HepG2 (cell line): ENCODE measurements around the gene SLCO4A1. TPM values are rescaled to one million over a fixed set of nuclear protein-coding genes. Genes with fewer than 3 reads are reported as not detected.

Source experiments
- ATF7 ChIP-seq, 2 experiments: fragments of 450-650 bp in 1 of 2; sonication (generic) in 1 of 2; formaldehyde crosslinking in 1 of 2; IDR thresholded peaks; 2 replicates each; pipeline versions ENCODE4 v1.4.0 to v1.6.1; 2016 to 2020; ENCODE audit warnings: antibody characterized with exemption in 1 of 2, mild to moderate bottlenecking in 1 of 2, missing genetic modification reagents in 1 of 2
- EEA1 ChIP-seq: sonication (generic); formaldehyde crosslinking; IDR thresholded peaks from 2 replicates; pipeline ENCODE4 v1.5.1; 2020; ENCODE audit warnings: mild to moderate bottlenecking, missing genetic modification reagents, borderline replicate concordance
- ELF3 ChIP-seq: IDR thresholded peaks from 2 replicates; pipeline ENCODE4 v1.6.1; 2016; ENCODE audit warnings: missing genetic modification reagents, missing compliant biosample characterization
- MTA3 ChIP-seq: sonication (generic); formaldehyde crosslinking; IDR thresholded peaks from 2 replicates; pipeline ENCODE4 v1.4.0; 2020; ENCODE audit warnings: missing genetic modification reagents
- MTF2 ChIP-seq: sonication (generic); formaldehyde crosslinking; IDR thresholded peaks from 2 replicates; pipeline ENCODE4 v1.5.0; 2020; ENCODE audit warnings: missing genetic modification reagents, borderline replicate concordance
- SMAD9 ChIP-seq: sonication (generic); formaldehyde crosslinking; IDR thresholded peaks from 2 replicates; pipeline ENCODE4 v1.5.1; 2020; ENCODE audit warnings: mild to moderate bottlenecking, missing genetic modification reagents
- U2AF2 ChIP-seq: fragments of 200-400 bp; formaldehyde crosslinking; IDR thresholded peaks from 2 replicates; pipeline ENCODE4 v1.6.1; 2017; ENCODE audit warnings: low read depth, mild to moderate bottlenecking, low read length
- ZFP36 ChIP-seq: fragments of 150-350 bp; IDR thresholded peaks from 2 replicates; pipeline ENCODE4 v1.6.1; 2018; ENCODE audit warnings: borderline replicate concordance, low read length, low read depth; ENCODE audit not compliant: partially characterized antibody
- ZNF136 ChIP-seq: sonication (generic); formaldehyde crosslinking; IDR thresholded peaks from 2 replicates; pipeline ENCODE4 v1.8.1; 2022; ENCODE audit warnings: low read depth, mild to moderate bottlenecking, moderate library complexity, missing genetic modification reagents
- polyA plus RNA-seq, 8 experiments: library from polyadenylated mRNA; depleted of rRNA in 3 of 8; stranded (reverse) in 7 of 8; unstranded in 1 of 8; fragments of >200 nt; fragmentation: Illumina TruSeq in 4 of 8; extraction: Trizol in 4 of 8; gene quantifications; 2 replicates each; pipeline versions ENCODE4 v1.2.1 to v1.2.3, GENCODE V29; 2011 to 2016; ENCODE audit warnings: low read depth in 4 of 8, missing spikeins in 1 of 8, mixed read lengths in 1 of 8; ENCODE audit not compliant: insufficient read depth in 1 of 8
- total RNA-seq, 5 experiments: library from RNA; depleted of rRNA; stranded (reverse); fragments of >200 nt; fragmentation: Illumina TruSeq; extraction: Trizol; gene quantifications; 2 replicates each; pipeline ENCODE4 v1.2.3, GENCODE V29; 2016; ENCODE audit warnings: low read depth in 1 of 5
- TF ChIP-seq, protein P1 (sequence below): sonication (generic); formaldehyde crosslinking; IDR thresholded peaks from 2 replicates; pipeline ENCODE4 v1.4.0; 2020; ENCODE audit warnings: missing genetic modification reagents, low read depth, mild to moderate bottlenecking, borderline replicate concordance
- TF ChIP-seq, protein P2 (sequence below): sonication (generic); formaldehyde crosslinking; IDR thresholded peaks from 2 replicates; pipeline ENCODE4 v1.5.0; 2020; ENCODE audit warnings: mild to moderate bottlenecking, missing genetic modification reagents, borderline replicate concordance
- TF ChIP-seq, protein P3 (sequence below): sonication (generic); formaldehyde crosslinking; IDR thresholded peaks from 2 replicates; pipeline ENCODE4 v1.5.0; 2020; ENCODE audit warnings: mild to moderate bottlenecking, missing genetic modification reagents, borderline replicate concordance
- TF ChIP-seq, protein P4 (sequence below): sonication (generic); formaldehyde crosslinking; IDR thresholded peaks from 2 replicates; pipeline ENCODE4 v1.4.0; 2020; ENCODE audit warnings: missing genetic modification reagents, borderline replicate concordance

Gene SLCO4A1
- total and polyA plus RNA-seq, 2 of the 13 experiments (the other 11 are each of a cell fraction or from before 2014, with no cell fraction given): 55.5 to 112 TPM

DNA sequence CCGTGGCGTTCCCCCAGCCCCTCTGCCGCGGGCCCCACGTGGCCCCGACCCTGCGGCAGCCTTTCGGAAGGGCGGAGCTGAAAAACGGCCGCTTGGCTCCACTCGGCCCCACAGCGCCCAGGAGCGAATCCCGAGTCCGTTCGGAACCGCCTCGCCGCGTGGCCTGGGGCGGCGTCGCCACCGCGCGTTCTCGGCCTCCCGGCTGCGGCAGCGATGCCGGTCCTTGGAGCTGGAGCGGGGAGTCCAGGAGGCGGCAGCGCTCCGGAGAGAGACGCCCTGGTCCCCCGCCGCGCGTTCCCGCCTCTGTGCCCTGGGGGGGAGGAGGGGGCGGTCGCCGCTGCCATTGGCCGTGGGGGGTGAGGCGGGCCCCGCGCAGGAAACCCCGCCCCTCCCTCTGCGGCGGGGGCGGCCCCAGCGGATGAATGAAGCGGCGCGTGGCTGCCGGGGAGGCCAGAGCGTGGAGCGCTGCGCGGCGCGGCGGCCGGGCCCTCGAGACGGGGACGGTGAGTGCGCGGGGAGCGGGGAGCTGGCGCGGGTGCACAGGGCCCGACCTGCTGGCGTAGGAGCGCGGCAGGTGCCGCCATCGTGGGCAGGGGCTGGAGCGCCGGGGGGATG lies at the start of gene SLCO4A1 (continued):
- TF ChIP-seq ATF7 (IDR thresholded peaks at IDR 0.05): no peak
- peak; percentile 15; the same call in 1 of the 2 replicates for TF ChIP-seq ATF7 (CRISPR knock-in tag; IDR thresholded peaks at IDR 0.05)
- TF ChIP-seq MTF2 (CRISPR knock-in tag): peak; percentile 88; the same call in 1 of the 2 replicates
- TF ChIP-seq EEA1 (CRISPR knock-in tag): peak; percentile 93
- TF ChIP-seq ELF3: peak; percentile 72
- no peak for TF ChIP-seq ZNF136 (CRISPR knock-in tag)
- no peak for TF ChIP-seq MTA3 (CRISPR knock-in tag)
- no peak for TF ChIP-seq U2AF2
- TF ChIP-seq, protein P1, sequence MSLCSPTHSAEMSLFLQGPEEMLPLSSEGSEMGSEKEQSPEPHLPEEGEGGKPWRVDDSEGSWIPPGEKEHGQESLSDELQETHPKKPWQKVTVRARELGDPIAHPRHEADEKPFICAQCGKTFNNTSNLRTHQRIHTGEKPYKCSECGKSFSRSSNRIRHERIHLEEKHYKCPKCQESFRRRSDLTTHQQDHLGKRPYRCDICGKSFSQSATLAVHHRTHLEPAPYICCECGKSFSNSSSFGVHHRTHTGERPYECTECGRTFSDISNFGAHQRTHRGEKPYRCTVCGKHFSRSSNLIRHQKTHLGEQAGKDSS (CRISPR knock-in tag): peak; percentile 78; the same call in 1 of the 2 replicates
- TF ChIP-seq, protein P2, sequence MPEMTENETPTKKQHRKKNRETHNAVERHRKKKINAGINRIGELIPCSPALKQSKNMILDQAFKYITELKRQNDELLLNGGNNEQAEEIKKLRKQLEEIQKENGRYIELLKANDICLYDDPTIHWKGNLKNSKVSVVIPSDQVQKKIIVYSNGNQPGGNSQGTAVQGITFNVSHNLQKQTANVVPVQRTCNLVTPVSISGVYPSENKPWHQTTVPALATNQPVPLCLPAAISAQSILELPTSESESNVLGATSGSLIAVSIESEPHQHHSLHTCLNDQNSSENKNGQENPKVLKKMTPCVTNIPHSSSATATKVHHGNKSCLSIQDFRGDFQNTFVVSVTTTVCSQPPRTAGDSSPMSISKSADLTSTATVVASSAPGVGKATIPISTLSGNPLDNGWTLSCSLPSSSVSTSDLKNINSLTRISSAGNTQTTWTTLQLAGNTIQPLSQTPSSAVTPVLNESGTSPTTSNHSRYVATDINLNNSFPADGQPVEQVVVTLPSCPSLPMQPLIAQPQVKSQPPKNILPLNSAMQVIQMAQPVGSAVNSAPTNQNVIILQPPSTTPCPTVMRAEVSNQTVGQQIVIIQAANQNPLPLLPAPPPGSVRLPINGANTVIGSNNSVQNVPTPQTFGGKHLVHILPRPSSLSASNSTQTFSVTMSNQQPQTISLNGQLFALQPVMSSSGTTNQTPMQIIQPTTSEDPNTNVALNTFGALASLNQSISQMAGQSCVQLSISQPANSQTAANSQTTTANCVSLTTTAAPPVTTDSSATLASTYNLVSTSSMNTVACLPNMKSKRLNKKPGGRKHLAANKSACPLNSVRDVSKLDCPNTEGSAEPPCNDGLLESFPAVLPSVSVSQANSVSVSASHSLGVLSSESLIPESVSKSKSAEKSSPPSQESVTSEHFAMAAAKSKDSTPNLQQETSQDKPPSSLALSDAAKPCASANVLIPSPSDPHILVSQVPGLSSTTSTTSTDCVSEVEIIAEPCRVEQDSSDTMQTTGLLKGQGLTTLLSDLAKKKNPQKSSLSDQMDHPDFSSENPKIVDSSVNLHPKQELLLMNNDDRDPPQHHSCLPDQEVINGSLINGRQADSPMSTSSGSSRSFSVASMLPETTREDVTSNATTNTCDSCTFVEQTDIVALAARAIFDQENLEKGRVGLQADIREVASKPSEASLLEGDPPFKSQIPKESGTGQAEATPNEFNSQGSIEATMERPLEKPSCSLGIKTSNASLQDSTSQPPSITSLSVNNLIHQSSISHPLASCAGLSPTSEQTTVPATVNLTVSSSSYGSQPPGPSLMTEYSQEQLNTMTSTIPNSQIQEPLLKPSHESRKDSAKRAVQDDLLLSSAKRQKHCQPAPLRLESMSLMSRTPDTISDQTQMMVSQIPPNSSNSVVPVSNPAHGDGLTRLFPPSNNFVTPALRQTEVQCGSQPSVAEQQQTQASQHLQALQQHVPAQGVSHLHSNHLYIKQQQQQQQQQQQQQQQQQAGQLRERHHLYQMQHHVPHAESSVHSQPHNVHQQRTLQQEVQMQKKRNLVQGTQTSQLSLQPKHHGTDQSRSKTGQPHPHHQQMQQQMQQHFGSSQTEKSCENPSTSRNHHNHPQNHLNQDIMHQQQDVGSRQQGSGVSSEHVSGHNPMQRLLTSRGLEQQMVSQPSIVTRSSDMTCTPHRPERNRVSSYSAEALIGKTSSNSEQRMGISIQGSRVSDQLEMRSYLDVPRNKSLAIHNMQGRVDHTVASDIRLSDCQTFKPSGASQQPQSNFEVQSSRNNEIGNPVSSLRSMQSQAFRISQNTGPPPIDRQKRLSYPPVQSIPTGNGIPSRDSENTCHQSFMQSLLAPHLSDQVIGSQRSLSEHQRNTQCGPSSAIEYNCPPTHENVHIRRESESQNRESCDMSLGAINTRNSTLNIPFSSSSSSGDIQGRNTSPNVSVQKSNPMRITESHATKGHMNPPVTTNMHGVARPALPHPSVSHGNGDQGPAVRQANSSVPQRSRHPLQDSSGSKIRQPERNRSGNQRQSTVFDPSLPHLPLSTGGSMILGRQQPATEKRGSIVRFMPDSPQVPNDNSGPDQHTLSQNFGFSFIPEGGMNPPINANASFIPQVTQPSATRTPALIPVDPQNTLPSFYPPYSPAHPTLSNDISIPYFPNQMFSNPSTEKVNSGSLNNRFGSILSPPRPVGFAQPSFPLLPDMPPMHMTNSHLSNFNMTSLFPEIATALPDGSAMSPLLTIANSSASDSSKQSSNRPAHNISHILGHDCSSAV (CRISPR knock-in tag): no peak
- no peak for TF ChIP-seq SMAD9 (CRISPR knock-in tag)
- TF ChIP-seq, protein P3, sequence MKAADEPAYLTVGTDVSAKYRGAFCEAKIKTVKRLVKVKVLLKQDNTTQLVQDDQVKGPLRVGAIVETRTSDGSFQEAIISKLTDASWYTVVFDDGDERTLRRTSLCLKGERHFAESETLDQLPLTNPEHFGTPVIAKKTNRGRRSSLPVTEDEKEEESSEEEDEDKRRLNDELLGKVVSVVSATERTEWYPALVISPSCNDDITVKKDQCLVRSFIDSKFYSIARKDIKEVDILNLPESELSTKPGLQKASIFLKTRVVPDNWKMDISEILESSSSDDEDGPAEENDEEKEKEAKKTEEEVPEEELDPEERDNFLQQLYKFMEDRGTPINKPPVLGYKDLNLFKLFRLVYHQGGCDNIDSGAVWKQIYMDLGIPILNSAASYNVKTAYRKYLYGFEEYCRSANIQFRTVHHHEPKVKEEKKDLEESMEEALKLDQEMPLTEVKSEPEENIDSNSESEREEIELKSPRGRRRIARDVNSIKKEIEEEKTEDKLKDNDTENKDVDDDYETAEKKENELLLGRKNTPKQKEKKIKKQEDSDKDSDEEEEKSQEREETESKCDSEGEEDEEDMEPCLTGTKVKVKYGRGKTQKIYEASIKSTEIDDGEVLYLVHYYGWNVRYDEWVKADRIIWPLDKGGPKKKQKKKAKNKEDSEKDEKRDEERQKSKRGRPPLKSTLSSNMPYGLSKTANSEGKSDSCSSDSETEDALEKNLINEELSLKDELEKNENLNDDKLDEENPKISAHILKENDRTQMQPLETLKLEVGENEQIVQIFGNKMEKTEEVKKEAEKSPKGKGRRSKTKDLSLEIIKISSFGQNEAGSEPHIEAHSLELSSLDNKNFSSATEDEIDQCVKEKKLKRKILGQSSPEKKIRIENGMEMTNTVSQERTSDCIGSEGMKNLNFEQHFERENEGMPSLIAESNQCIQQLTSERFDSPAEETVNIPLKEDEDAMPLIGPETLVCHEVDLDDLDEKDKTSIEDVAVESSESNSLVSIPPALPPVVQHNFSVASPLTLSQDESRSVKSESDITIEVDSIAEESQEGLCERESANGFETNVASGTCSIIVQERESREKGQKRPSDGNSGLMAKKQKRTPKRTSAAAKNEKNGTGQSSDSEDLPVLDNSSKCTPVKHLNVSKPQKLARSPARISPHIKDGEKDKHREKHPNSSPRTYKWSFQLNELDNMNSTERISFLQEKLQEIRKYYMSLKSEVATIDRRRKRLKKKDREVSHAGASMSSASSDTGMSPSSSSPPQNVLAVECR (CRISPR knock-in tag): peak; percentile 90; the same call in 1 of the 2 replicates
- TF ChIP-seq, protein P4, sequence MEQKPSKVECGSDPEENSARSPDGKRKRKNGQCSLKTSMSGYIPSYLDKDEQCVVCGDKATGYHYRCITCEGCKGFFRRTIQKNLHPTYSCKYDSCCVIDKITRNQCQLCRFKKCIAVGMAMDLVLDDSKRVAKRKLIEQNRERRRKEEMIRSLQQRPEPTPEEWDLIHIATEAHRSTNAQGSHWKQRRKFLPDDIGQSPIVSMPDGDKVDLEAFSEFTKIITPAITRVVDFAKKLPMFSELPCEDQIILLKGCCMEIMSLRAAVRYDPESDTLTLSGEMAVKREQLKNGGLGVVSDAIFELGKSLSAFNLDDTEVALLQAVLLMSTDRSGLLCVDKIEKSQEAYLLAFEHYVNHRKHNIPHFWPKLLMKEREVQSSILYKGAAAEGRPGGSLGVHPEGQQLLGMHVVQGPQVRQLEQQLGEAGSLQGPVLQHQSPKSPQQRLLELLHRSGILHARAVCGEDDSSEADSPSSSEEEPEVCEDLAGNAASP (CRISPR knock-in tag): peak; percentile 71
- no peak for TF ChIP-seq ZFP36
